ENCODE measurements around the gene SVBP. TPM values are rescaled to one million over a fixed set of nuclear protein-coding genes. Genes with fewer than 3 reads are reported as not detected.

The SVBP gene
- polyA plus RNA-seq, 3 donors, result 19.5 to 56.1 (median 54.3) TPM

- peak overlapping the region; percentile 75 for H3K9ac ChIP-seq (ENCODE audit: insufficient read depth, low read length, poor library complexity, severe bottlenecking)
- Mint-ChIP-seq H3K9me3 (peaks cover 0 to 7% (median 4%) of the 10 kb centered on the region in 7 donors), H3K27ac (peak overlapping the region; percentile 54 to 90 (median 85)), H3K36me3 (peaks cover 40 to 41% of the 10 kb centered on the region in 2 donors), H3K4me1 (peaks cover 24% of the 10 kb centered on the region), H3K4me3 (peak overlapping the region; percentile 95 to 98), H3K27me3 (ENCODE audit: low read depth in 3 of 3) (peaks cover 0 to 1% (median 0%) of the 10 kb centered on the region in 3 donors)
- no peaks in the 10 kb centered on the region for H4K20me1 ChIP-seq (ENCODE audit: insufficient read depth, low read length)
- no peak for TF ChIP-seq CTCF (IDR thresholded peaks at IDR 0.05)
- DNase-seq, result no peak
- peak overlapping the region in 1 of 2 donors; percentile 80 for H3K27ac ChIP-seq (ENCODE audit: low read depth in 1 of 2, low read length in 2 of 2)
- H3K79me2 ChIP-seq (ENCODE audit: insufficient read depth, low read length), result peaks cover 14% of the 10 kb centered on the region
- H2AFZ ChIP-seq (ENCODE audit: insufficient read depth, low read depth, low read length, poor library complexity, severe bottlenecking), result peak overlapping the region; percentile 87
- peak overlapping the region; percentile 99 for H3K4me2 ChIP-seq (replicated peaks; ENCODE audit: extremely low read depth, low read length, poor library complexity, severe bottlenecking)
- peak overlapping the region; percentile 66 to 91 (median 77) for H3K4me3 ChIP-seq (replicated peaks in 1 of 3; ENCODE audit: low read depth in 2 of 3, low read length in 3 of 3)
- WGBS (ENCODE audit: insufficient coverage), result 6% methylated on average over 6 of the region's 6 CpGs
- H3K27me3 ChIP-seq (ENCODE audit: control insufficient read depth in 2 of 2, insufficient read depth in 2 of 2, low read length in 2 of 2), result no peaks in the 10 kb centered on the region
- peaks cover 22 to 43% of the 10 kb centered on the region in 2 donors for H3K36me3 ChIP-seq (replicated peaks in 1 of 2; ENCODE audit: control insufficient read depth in 1 of 2, insufficient read depth in 2 of 2, low read length in 2 of 2)
- H3K4me1 ChIP-seq (ENCODE audit: control insufficient read depth in 1 of 2, insufficient read depth in 2 of 2, low read length in 2 of 2), result peaks cover 14 to 20% of the 10 kb centered on the region in 2 donors
- intact Hi-C loops (cut with micrococcal nuclease), result loop anchor here (5.0 to 10.0 kb wide), 5 partner anchors 35 to 328 kb away; partner anchors contain the start of genes C1orf50 (in 2 of the 2), P3H1 (in 2 of the 2), CFAP57 (in 1 of the 2) and EBNA1BP2 (in 1 of the 2)
- H3K9me3 ChIP-seq (replicated peaks in 1 of 2; ENCODE audit: control insufficient read depth in 1 of 2, insufficient read depth in 1 of 2, low read length in 2 of 2), result peaks cover 0 to 7% of the 10 kb centered on the region in 2 donors
Measured at GRCh38 chr1:42847111-42847595, 30.0 kb upstream of the SVBP start.

- intact Hi-C loops (cut with micrococcal nuclease), result loop anchor here (5.0 to 10.0 kb wide), 5 partner anchors 34 to 328 kb away; partner anchors contain the start of genes C1orf50 (in 2 of the 2), P3H1 (in 2 of the 2), CFAP57 (in 1 of the 2) and EBNA1BP2 (in 1 of the 2)
- Mint-ChIP-seq H3K4me3 (peak within 1 kb of the TSS; percentile 95 to 98), H3K36me3 (peaks cover 41 to 44% of the 10 kb centered on the region in 2 donors), H3K4me1 (peaks cover 24% of the 10 kb centered on the region), H3K9me3 (peaks cover 0 to 6% (median 3%) of the 10 kb centered on the region in 7 donors), H3K27me3 (ENCODE audit: low read depth in 3 of 3) (peaks cover 0 to 1% (median 0%) of the 10 kb centered on the region in 3 donors), H3K27ac (peak within 1 kb of the TSS; percentile 54 to 90 (median 85))
- under 1% methylated on average over 48 of the region's 50 CpGs for WGBS (ENCODE audit: insufficient coverage)
- H3K27me3 ChIP-seq (ENCODE audit: control insufficient read depth in 2 of 2, insufficient read depth in 2 of 2, low read length in 2 of 2), result no peaks in the 10 kb centered on the region
- H3K4me2 ChIP-seq (replicated peaks; ENCODE audit: extremely low read depth, low read length, poor library complexity, severe bottlenecking), result peak within 1 kb of the TSS; percentile 99
- DNase-seq, result peak; percentile 90 to 97 (median 92)
- TF ChIP-seq CTCF (IDR thresholded peaks at IDR 0.05), result peak; percentile 37
- peaks cover 0 to 7% of the 10 kb centered on the region in 2 donors for H3K9me3 ChIP-seq (replicated peaks in 1 of 2; ENCODE audit: control insufficient read depth in 1 of 2, insufficient read depth in 1 of 2, low read length in 2 of 2)
- H3K9ac ChIP-seq (ENCODE audit: insufficient read depth, low read length, poor library complexity, severe bottlenecking), result peak within 1 kb of the TSS; percentile 75
- peaks cover 14 to 20% of the 10 kb centered on the region in 2 donors for H3K4me1 ChIP-seq (ENCODE audit: control insufficient read depth in 1 of 2, insufficient read depth in 2 of 2, low read length in 2 of 2)
- H2AFZ ChIP-seq (ENCODE audit: insufficient read depth, low read depth, low read length, poor library complexity, severe bottlenecking), result peak within 1 kb of the TSS; percentile 87
- H3K36me3 ChIP-seq (replicated peaks in 1 of 2; ENCODE audit: control insufficient read depth in 1 of 2, insufficient read depth in 2 of 2, low read length in 2 of 2), result peaks cover 20 to 43% of the 10 kb centered on the region in 2 donors
- H4K20me1 ChIP-seq (ENCODE audit: insufficient read depth, low read length), result no peaks in the 10 kb centered on the region
- peak within 1 kb of the TSS; percentile 66 to 91 (median 77) for H3K4me3 ChIP-seq (replicated peaks in 1 of 3; ENCODE audit: low read depth in 2 of 3, low read length in 3 of 3)
- H3K79me2 ChIP-seq (ENCODE audit: insufficient read depth, low read length), result peaks cover 14% of the 10 kb centered on the region
- H3K27ac ChIP-seq (ENCODE audit: low read depth in 1 of 2, low read length in 2 of 2), result peak within 1 kb of the TSS; percentile 18 to 80
Measured at GRCh38 chr1:42846257-42847110, 29.3 kb upstream of the SVBP start, which contains the start of gene ZNF691. Gene ZNF691, plus strand, starts transcription at chr1:42846613. Its CDS starts 3,046 bp downstream, at chr1:42849659.

Measured in CD14-positive monocyte (primary cell).